ENCODE data around the gene NEDD4L.

DNA sequence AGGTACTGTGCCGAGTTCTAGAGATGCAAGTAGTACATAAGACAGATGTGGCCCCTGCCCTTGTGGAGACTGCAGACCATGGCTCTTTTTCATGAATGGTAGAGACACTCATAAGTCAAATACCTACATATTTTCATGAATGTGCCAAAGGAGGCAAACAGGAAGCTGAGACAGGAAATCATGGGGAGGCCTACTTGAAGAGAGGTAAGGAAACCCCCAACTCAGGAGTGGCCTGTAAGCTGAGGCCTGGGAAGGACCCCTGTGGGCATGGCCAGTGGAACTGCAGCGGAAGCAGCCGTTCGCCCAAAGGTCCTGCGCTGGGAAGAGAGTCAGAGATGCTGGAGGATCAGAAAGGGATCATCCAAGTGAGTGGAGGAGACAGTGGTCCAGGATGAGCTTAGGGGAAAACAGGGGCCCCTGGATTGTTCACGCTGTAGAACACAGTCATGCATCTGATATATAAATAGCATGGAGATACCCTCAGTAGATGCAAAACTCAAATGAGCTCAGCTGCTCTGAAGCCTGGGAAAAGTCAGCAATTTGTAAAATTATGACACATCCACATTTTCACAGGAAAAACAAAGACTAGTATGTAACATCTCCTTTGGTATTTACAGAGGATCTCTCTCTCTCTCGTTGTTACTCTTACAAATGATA lies 228.9 kb downstream of the NEDD4L start:
- TF ChIP-seq, protein P1, sequence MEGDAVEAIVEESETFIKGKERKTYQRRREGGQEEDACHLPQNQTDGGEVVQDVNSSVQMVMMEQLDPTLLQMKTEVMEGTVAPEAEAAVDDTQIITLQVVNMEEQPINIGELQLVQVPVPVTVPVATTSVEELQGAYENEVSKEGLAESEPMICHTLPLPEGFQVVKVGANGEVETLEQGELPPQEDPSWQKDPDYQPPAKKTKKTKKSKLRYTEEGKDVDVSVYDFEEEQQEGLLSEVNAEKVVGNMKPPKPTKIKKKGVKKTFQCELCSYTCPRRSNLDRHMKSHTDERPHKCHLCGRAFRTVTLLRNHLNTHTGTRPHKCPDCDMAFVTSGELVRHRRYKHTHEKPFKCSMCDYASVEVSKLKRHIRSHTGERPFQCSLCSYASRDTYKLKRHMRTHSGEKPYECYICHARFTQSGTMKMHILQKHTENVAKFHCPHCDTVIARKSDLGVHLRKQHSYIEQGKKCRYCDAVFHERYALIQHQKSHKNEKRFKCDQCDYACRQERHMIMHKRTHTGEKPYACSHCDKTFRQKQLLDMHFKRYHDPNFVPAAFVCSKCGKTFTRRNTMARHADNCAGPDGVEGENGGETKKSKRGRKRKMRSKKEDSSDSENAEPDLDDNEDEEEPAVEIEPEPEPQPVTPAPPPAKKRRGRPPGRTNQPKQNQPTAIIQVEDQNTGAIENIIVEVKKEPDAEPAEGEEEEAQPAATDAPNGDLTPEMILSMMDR (conservative IDR thresholded peaks at IDR 0.05 in 1 of 2, IDR thresholded peaks at IDR 0.05 in 1 of 2; ENCODE audit: extremely low read depth in 1 of 2, insufficient read depth in 1 of 2, low read depth in 1 of 2, low read length in 2 of 2) = no peak
- no peak for TF ChIP-seq EZH2 (IDR thresholded peaks at IDR 0.05; ENCODE audit: borderline replicate concordance, low read length)
